ENCODE data around the gene KLHDC4.
"Not testable (repeated sequence)": the region's sequence is repeated elsewhere in the genome, so short reads cannot be mapped to it uniquely, and the experiment has no call there.

Gene KLHDC4

GRCh38 chr16:87722590-87723225 lies 43.1 kb downstream of the KLHDC4 start:
- ATAC-seq (ENCODE audit: low read depth) (no peak), DNase-seq (ENCODE audit: low spot score) (no peak)
- Histone ChIP-seq H3K4me3 (ENCODE audit: severe bottlenecking) (no peak overlapping the region), H3K36me3 (ENCODE audit: low read depth) (peaks cover 34% of the 10 kb centered on the region), H3K9me3 (ENCODE audit: severe bottlenecking) (no peaks in the 10 kb centered on the region), H3K27ac (ENCODE audit: poor library complexity, severe bottlenecking) (no peak overlapping the region), H3K27me3 (ENCODE audit: insufficient read depth, poor library complexity, severe bottlenecking) (no peaks in the 10 kb centered on the region), H3K4me1 (ENCODE audit: insufficient read depth, poor library complexity, severe bottlenecking) (no peaks in the 10 kb centered on the region)
- no peak for TF ChIP-seq CTCF (IDR thresholded peaks at IDR 0.05; ENCODE audit: poor library complexity, severe bottlenecking)

- no peak overlapping the region for H3K27ac ChIP-seq (ENCODE audit: poor library complexity, severe bottlenecking)
- ATAC-seq (ENCODE audit: low read depth), result no peak
These were observed 43.9 kb downstream of the KLHDC4 start for GRCh38 chr16:87721622-87722585.

GRCh38 chr16:87720446-87720845 lies 45.3 kb downstream of the KLHDC4 start:
- H3K4me1 ChIP-seq (ENCODE audit: insufficient read depth, poor library complexity, severe bottlenecking), result no peaks in the 10 kb centered on the region
- H3K27ac ChIP-seq (ENCODE audit: poor library complexity, severe bottlenecking), result no peak overlapping the region
- no peaks in the 10 kb centered on the region for H3K27me3 ChIP-seq (ENCODE audit: insufficient read depth, poor library complexity, severe bottlenecking)
- DNase-seq (ENCODE audit: low spot score) (no peak), ATAC-seq (ENCODE audit: low read depth) (no peak)
- no peak for TF ChIP-seq CTCF (IDR thresholded peaks at IDR 0.05; ENCODE audit: poor library complexity, severe bottlenecking)
- no peak overlapping the region for H3K4me3 ChIP-seq (ENCODE audit: severe bottlenecking)
- H3K36me3 ChIP-seq (ENCODE audit: low read depth), result peaks cover 40% of the 10 kb centered on the region
- H3K9me3 ChIP-seq (ENCODE audit: severe bottlenecking), result no peaks in the 10 kb centered on the region

More at GRCh38 chr16:87721622-87722585, 43.9 kb downstream of the KLHDC4 start:
- DNase-seq (ENCODE audit: low spot score), result no peak
- H3K9me3 ChIP-seq (ENCODE audit: severe bottlenecking), result no peaks in the 10 kb centered on the region
- TF ChIP-seq CTCF (IDR thresholded peaks at IDR 0.05; ENCODE audit: poor library complexity, severe bottlenecking), result no peak
- H3K27me3 ChIP-seq (ENCODE audit: insufficient read depth, poor library complexity, severe bottlenecking), result no peaks in the 10 kb centered on the region
- no peaks in the 10 kb centered on the region for H3K4me1 ChIP-seq (ENCODE audit: insufficient read depth, poor library complexity, severe bottlenecking)
- H3K36me3 ChIP-seq (ENCODE audit: low read depth), result peaks cover 39% of the 10 kb centered on the region
- H3K4me3 ChIP-seq (ENCODE audit: severe bottlenecking), result no peak overlapping the region

GRCh38 chr16:87718831-87719230 lies 47.0 kb downstream of the KLHDC4 start:
- H3K9me3 ChIP-seq (ENCODE audit: severe bottlenecking); DNase-seq (ENCODE audit: low spot score); H3K4me1 ChIP-seq (ENCODE audit: insufficient read depth, poor library complexity, severe bottlenecking); ATAC-seq (ENCODE audit: low read depth); H3K27ac ChIP-seq (ENCODE audit: poor library complexity, severe bottlenecking); H3K4me3 ChIP-seq (ENCODE audit: severe bottlenecking); H3K27me3 ChIP-seq (ENCODE audit: insufficient read depth, poor library complexity, severe bottlenecking): not testable (repeated sequence)
- peaks cover 33% of the 10 kb centered on the region for H3K36me3 ChIP-seq (ENCODE audit: low read depth)

GRCh38 chr16:87715658-87716057 lies 50.1 kb downstream of the KLHDC4 start:
- DNase-seq (ENCODE audit: low spot score), result no peak
- H3K9me3 ChIP-seq (ENCODE audit: severe bottlenecking), result no peaks in the 10 kb centered on the region
- ATAC-seq (ENCODE audit: low read depth), result no peak
- no peaks in the 10 kb centered on the region for H3K4me1 ChIP-seq (ENCODE audit: insufficient read depth, poor library complexity, severe bottlenecking)
- no peak overlapping the region for H3K4me3 ChIP-seq (ENCODE audit: severe bottlenecking)
- no peak overlapping the region for H3K27ac ChIP-seq (ENCODE audit: poor library complexity, severe bottlenecking)
- no peaks in the 10 kb centered on the region for H3K27me3 ChIP-seq (ENCODE audit: insufficient read depth, poor library complexity, severe bottlenecking)
- peaks cover 23% of the 10 kb centered on the region for H3K36me3 ChIP-seq (ENCODE audit: low read depth)
- no peak for TF ChIP-seq CTCF (IDR thresholded peaks at IDR 0.05; ENCODE audit: poor library complexity, severe bottlenecking)

Measured in RWPE2 (cell line).